ENCODE measurements around the gene GTF2A1L. TPM values are rescaled to one million over a fixed set of nuclear protein-coding genes. Genes with fewer than 3 reads are reported as not detected.
"Not testable (repeated sequence)": the region's sequence is repeated elsewhere in the genome, so short reads cannot be mapped to it uniquely, and the experiment has no call there.

The GTF2A1L gene
- polyA plus RNA-seq (2014; cell fraction: cytosol; rRNA removed) = 0.31 TPM in 1 of 2 replicates, not detected in the other
- not detected in 2 replicates for polyA plus RNA-seq (2014; cell fraction: nucleus; rRNA removed)

- DNase-seq (ENCODE audit: low spot score) = no peak
Measured at GRCh38 chr2:48617618-48618017, at the start of gene GTF2A1L. TSS of gene GTF2A1L (plus strand) at chr2:48617856. CDS start at chr2:48617875, 19 bp downstream.

- DNase-seq (ENCODE audit: low spot score) = no peak
Measured at GRCh38 chr2:48568547-48568946, 49.1 kb upstream of the GTF2A1L start.

GRCh38 chr2:48569433-48569832 lies 48.2 kb upstream of the GTF2A1L start:
- DNase-seq (ENCODE audit: low spot score) = no peak

GRCh38 chr2:48572816-48573215 lies 44.8 kb upstream of the GTF2A1L start:
- DNase-seq (ENCODE audit: low spot score) = no peak

- DNase-seq (ENCODE audit: low spot score) = no peak
Measured at GRCh38 chr2:48574353-48575287, 43.0 kb upstream of the GTF2A1L start.

- no peak for DNase-seq (ENCODE audit: low spot score)
Measured at GRCh38 chr2:48578313-48578712, 39.3 kb upstream of the GTF2A1L start.

- DNase-seq (ENCODE audit: low spot score) = no peak
Measured at GRCh38 chr2:48583961-48584360, 33.7 kb upstream of the GTF2A1L start.

GRCh38 chr2:48584551-48584950 lies 33.1 kb upstream of the GTF2A1L start:
- DNase-seq (ENCODE audit: low spot score) = no peak

GRCh38 chr2:48586433-48586832 lies 31.2 kb upstream of the GTF2A1L start:
- no peak for DNase-seq (ENCODE audit: low spot score)

GRCh38 chr2:48587560-48587959 lies 30.1 kb upstream of the GTF2A1L start:
- no peak for DNase-seq (ENCODE audit: low spot score)

- DNase-seq (ENCODE audit: low spot score) = no peak
Measured at GRCh38 chr2:48587961-48588360, 29.7 kb upstream of the GTF2A1L start.

- no peak for DNase-seq (ENCODE audit: low spot score)
Measured at GRCh38 chr2:48588745-48589144, 28.9 kb upstream of the GTF2A1L start.

GRCh38 chr2:48589170-48589767 lies 28.4 kb upstream of the GTF2A1L start:
- peak; percentile 14 for DNase-seq (ENCODE audit: low spot score)

GRCh38 chr2:48590017-48590416 lies 27.6 kb upstream of the GTF2A1L start:
- DNase-seq (ENCODE audit: low spot score) = peak; percentile 9

GRCh38 chr2:48592067-48592466 lies 25.6 kb upstream of the GTF2A1L start:
- no peak for DNase-seq (ENCODE audit: low spot score)

- DNase-seq (ENCODE audit: low spot score) = not testable (repeated sequence)
Measured at GRCh38 chr2:48596751-48597150, 20.9 kb upstream of the GTF2A1L start.

- no peak for DNase-seq (ENCODE audit: low spot score)
Measured at GRCh38 chr2:48597492-48597891, 20.2 kb upstream of the GTF2A1L start.

- peak; percentile 25 for DNase-seq (ENCODE audit: low spot score)
Measured at GRCh38 chr2:48600204-48600813, 17.3 kb upstream of the GTF2A1L start.

GRCh38 chr2:48600917-48601316 lies 16.7 kb upstream of the GTF2A1L start:
- DNase-seq (ENCODE audit: low spot score) = no peak

- DNase-seq (ENCODE audit: low spot score) = peak; percentile 52
Measured at GRCh38 chr2:48601349-48601748, 16.3 kb upstream of the GTF2A1L start.

GRCh38 chr2:48605482-48606175 lies 12.0 kb upstream of the GTF2A1L start:
- DNase-seq (ENCODE audit: low spot score) = no peak
